Neuronal stem cell (in vitro differentiated cells): ENCODE results near the gene POFUT2.
A peak's percentile ranks its signal among the peaks of the same experiment; 100 is the strongest.

Experiments used
- DNase-seq: peaks from one replicate; pipeline ENCODE4 v3.0.0-alpha.2; 2013; ENCODE audit warnings: low spot score
- H2AFZ ChIP-seq: one replicate; pipeline ENCODE4 v1.6.1; 2013; ENCODE audit warnings: mild to moderate bottlenecking, low read length, inconsistent platforms
- H2AK5ac ChIP-seq: 2 replicates; pipeline ENCODE4 v1.6.1; 2013; ENCODE audit warnings: low read depth, mild to moderate bottlenecking, inconsistent platforms, low read length, moderate library complexity, mixed read lengths
- H2BK120ac ChIP-seq: 2 replicates; pipeline ENCODE4 v1.6.1; 2013; ENCODE audit warnings: low read depth, mild to moderate bottlenecking, inconsistent platforms, low read length, moderate library complexity, mixed read lengths
- H2BK12ac ChIP-seq: one replicate; pipeline ENCODE4 v1.6.1; 2013; ENCODE audit warnings: low read length, inconsistent platforms
- H2BK15ac ChIP-seq: 2 replicates; pipeline ENCODE4 v1.6.1; 2013; ENCODE audit warnings: mild to moderate bottlenecking, low read length, inconsistent platforms, mixed read lengths
- H2BK5ac ChIP-seq: one replicate; pipeline ENCODE4 v1.6.1; 2013; ENCODE audit warnings: inconsistent platforms, mild to moderate bottlenecking, low read length, moderate library complexity
- H3K14ac ChIP-seq: one replicate; pipeline ENCODE4 v1.6.1; 2013; ENCODE audit warnings: low read length, inconsistent platforms
- H3K18ac ChIP-seq: 2 replicates; pipeline ENCODE4 v1.6.1; 2013; ENCODE audit warnings: low read length, inconsistent platforms
- H3K23ac ChIP-seq: 2 replicates; pipeline ENCODE4 v1.6.1; 2013; ENCODE audit warnings: low read depth, mild to moderate bottlenecking, mixed read lengths, low read length, inconsistent platforms; ENCODE audit not compliant: poor library complexity
- H3K27ac ChIP-seq: replicated peaks from 3 replicates; pipeline ENCODE4 v1.5.1; 2013; ENCODE audit warnings: low read length, inconsistent platforms
- H3K27me3 ChIP-seq, 3 experiments: 2 replicates each; pipeline ENCODE4 v1.6.1; 2013; ENCODE audit warnings: low read length in 3 of 3, mild to moderate bottlenecking in 2 of 3, inconsistent platforms in 1 of 3, low read depth in 1 of 3, mixed read lengths in 1 of 3, moderate library complexity in 1 of 3; ENCODE audit not compliant: control insufficient read depth in 3 of 3, insufficient read depth in 3 of 3
- H3K36me3 ChIP-seq, 2 donors: replicated peaks in 1 of 2; 2 replicates each; pipeline ENCODE4 v1.6.1; 2013; ENCODE audit warnings: low read length in 2 of 2; ENCODE audit not compliant: control insufficient read depth in 2 of 2, insufficient read depth in 2 of 2
- H3K4ac ChIP-seq: 2 replicates; pipeline ENCODE4 v1.6.1; 2013; ENCODE audit warnings: inconsistent platforms, mild to moderate bottlenecking, low read length, moderate library complexity
- H3K4me1 ChIP-seq, 2 donors: 1 replicate in 1 of 2; 2 replicates in 1 of 2; pipeline ENCODE4 v1.6.1; 2013; ENCODE audit warnings: low read length in 2 of 2, low read depth in 1 of 2; ENCODE audit not compliant: control insufficient read depth in 2 of 2, insufficient read depth in 1 of 2
- H3K4me2 ChIP-seq: one replicate; pipeline ENCODE4 v1.6.1; 2013; ENCODE audit warnings: mild to moderate bottlenecking, low read length, inconsistent platforms; ENCODE audit not compliant: insufficient read depth, poor library complexity, severe bottlenecking
- H3K4me3 ChIP-seq, 2 donors: 2 replicates each; pipeline ENCODE4 v1.5.1; 2013; ENCODE audit warnings: low read length in 2 of 2, mild to moderate bottlenecking in 2 of 2, inconsistent platforms in 1 of 2, moderate library complexity in 1 of 2
- H3K79me1 ChIP-seq: one replicate; pipeline ENCODE4 v1.6.1; 2013; ENCODE audit warnings: low read depth, mild to moderate bottlenecking, inconsistent platforms, low read length, moderate library complexity
- H3K9ac ChIP-seq: one replicate; pipeline ENCODE4 v1.6.1; 2013; ENCODE audit warnings: mild to moderate bottlenecking, low read depth, low read length, inconsistent platforms; ENCODE audit not compliant: poor library complexity
- H3K9me3 ChIP-seq, 2 donors: replicated peaks in 1 of 2; 2 replicates each; pipeline versions ENCODE3 to v1.6.1; 2013; ENCODE audit warnings: low read length in 2 of 2, mild to moderate bottlenecking in 2 of 2, inconsistent platforms in 1 of 2, low read depth in 1 of 2, mixed read lengths in 1 of 2, moderate library complexity in 1 of 2; ENCODE audit not compliant: control insufficient read depth in 2 of 2, insufficient read depth in 1 of 2
- H4K8ac ChIP-seq: one replicate; pipeline ENCODE4 v1.6.1; 2013; ENCODE audit warnings: low read depth, mild to moderate bottlenecking, inconsistent platforms, low read length, moderate library complexity
- H4K91ac ChIP-seq: one replicate; pipeline ENCODE4 v1.6.1; 2013; ENCODE audit warnings: low read length, low read depth, mild to moderate bottlenecking, inconsistent platforms; ENCODE audit not compliant: poor library complexity
- WGBS, 2 donors: extraction: QIAGEN DNeasy Blood & Tissue Kit; methylation state at CpG; one replicate each; pipeline ENCODE4 v1.1.7; 2013; ENCODE audit warnings: missing lambda C conversion rate in 2 of 2, mixed read lengths in 1 of 2; ENCODE audit not compliant: insufficient read length in 2 of 2, insufficient replicate concordance in 1 of 2; ENCODE audit errors: extremely low coverage in 2 of 2; 5-methylcytosine and 5-hydroxymethylcytosine counted together

Gene POFUT2

GRCh38 chr21:45243603-45244002 lies 44.1 kb downstream of the POFUT2 start:
- no peak for DNase-seq
- H2BK15ac ChIP-seq: no peak overlapping the region
- no peak overlapping the region for H4K91ac ChIP-seq
- no peak overlapping the region for H3K4me2 ChIP-seq
- H3K79me1 ChIP-seq: no peaks in the 10 kb centered on the region
- peaks cover 2 to 17% of the 10 kb centered on the region in 2 donors for H3K9me3 ChIP-seq
- no peak overlapping the region for H2BK12ac ChIP-seq
- H2BK120ac ChIP-seq: no peak overlapping the region
- no peak overlapping the region for H3K23ac ChIP-seq
- H3K9ac ChIP-seq: no peak overlapping the region
- H3K4me1 ChIP-seq: peaks cover 0 to 2% of the 10 kb centered on the region in 2 donors
- H3K18ac ChIP-seq: no peak overlapping the region
- no CpG with 5 or more reads among the region's 3 CpGs for WGBS, 2 donors
- H2AFZ ChIP-seq: no peak overlapping the region
- no peaks in the 10 kb centered on the region for H3K36me3 ChIP-seq
- H3K27me3 ChIP-seq: peaks cover 0 to 4% (median 0%) of the 10 kb centered on the region in 3 experiments
- H3K4ac ChIP-seq: no peak overlapping the region
- no peak overlapping the region for H2BK5ac ChIP-seq
- no peak overlapping the region for H3K14ac ChIP-seq
- no peak overlapping the region for H3K4me3 ChIP-seq
- H3K27ac ChIP-seq: no peak overlapping the region
- H4K8ac ChIP-seq: no peak overlapping the region
- H2AK5ac ChIP-seq: no peak overlapping the region

GRCh38 chr21:45241357-45241756 lies 46.3 kb downstream of the POFUT2 start:
- peak overlapping the region; percentile 47 for H3K14ac ChIP-seq
- H3K4me3 ChIP-seq: no peak overlapping the region
- no peak overlapping the region for H3K9ac ChIP-seq
- H3K4me2 ChIP-seq: no peak overlapping the region
- no CpG with 5 or more reads among the region's 3 CpGs for WGBS, 2 donors
- no peaks in the 10 kb centered on the region for H3K79me1 ChIP-seq
- no peak for DNase-seq
- H2BK5ac ChIP-seq: no peak overlapping the region
- no peak overlapping the region for H2BK15ac ChIP-seq
- no peak overlapping the region for H2BK120ac ChIP-seq
- H3K23ac ChIP-seq: no peak overlapping the region
- H2AK5ac ChIP-seq: no peak overlapping the region
- H4K91ac ChIP-seq: no peak overlapping the region
- H3K4me1 ChIP-seq: no peaks in the 10 kb centered on the region
- no peaks in the 10 kb centered on the region for H3K27me3 ChIP-seq
- H3K18ac ChIP-seq: no peak overlapping the region
- no peak overlapping the region for H4K8ac ChIP-seq
- no peaks in the 10 kb centered on the region for H3K36me3 ChIP-seq
- H3K4ac ChIP-seq: no peak overlapping the region
- no peak overlapping the region for H2AFZ ChIP-seq
- H3K9me3 ChIP-seq: peaks cover 5 to 22% of the 10 kb centered on the region in 2 donors
- H3K27ac ChIP-seq: no peak overlapping the region
- H2BK12ac ChIP-seq: no peak overlapping the region

GRCh38 chr21:45237401-45237800 lies 50.3 kb downstream of the POFUT2 start:
- Histone ChIP-seq H3K4ac (no peak overlapping the region), H3K4me3 (no peak overlapping the region), H2AFZ (no peak overlapping the region), H3K9me3 (peaks cover 3 to 4% of the 10 kb centered on the region in 2 donors), H3K27me3 (peaks cover 0 to 3% (median 0%) of the 10 kb centered on the region in 3 experiments), H2BK15ac (no peak overlapping the region), H4K91ac (no peak overlapping the region), H2BK120ac (no peak overlapping the region), H3K27ac (no peak overlapping the region), H2BK5ac (no peak overlapping the region), H3K9ac (no peak overlapping the region), H3K4me2 (no peak overlapping the region), H2AK5ac (no peak overlapping the region), H3K23ac (no peak overlapping the region), H3K79me1 (no peaks in the 10 kb centered on the region), H2BK12ac (no peak overlapping the region), H3K4me1 (no peaks in the 10 kb centered on the region), H3K14ac (no peak overlapping the region), H3K36me3 (no peaks in the 10 kb centered on the region), H4K8ac (no peak overlapping the region), H3K18ac (no peak overlapping the region)
- no CpG with 5 or more reads among the region's 7 CpGs for WGBS, 2 donors
- no peak for DNase-seq

- Histone ChIP-seq H2BK15ac (no peak overlapping the region), H3K27me3 (peaks cover 0 to 3% (median 0%) of the 10 kb centered on the region in 3 experiments), H3K4ac (no peak overlapping the region), H4K8ac (no peak overlapping the region), H2BK12ac (no peak overlapping the region), H3K27ac (no peak overlapping the region), H3K23ac (no peak overlapping the region), H2BK120ac (no peak overlapping the region), H3K9ac (no peak overlapping the region), H4K91ac (no peak overlapping the region), H2AFZ (no peak overlapping the region), H3K36me3 (no peaks in the 10 kb centered on the region), H3K18ac (no peak overlapping the region), H3K4me2 (no peak overlapping the region), H3K9me3 (peaks cover 3 to 4% of the 10 kb centered on the region in 2 donors), H2BK5ac (peak overlapping the region; percentile 75), H3K79me1 (no peaks in the 10 kb centered on the region), H3K14ac (no peak overlapping the region), H3K4me3 (no peak overlapping the region), H2AK5ac (no peak overlapping the region), H3K4me1 (no peaks in the 10 kb centered on the region)
- no CpG with 5 or more reads among the region's 2 CpGs for WGBS, 2 donors
- no peak for DNase-seq
Observed at GRCh38 chr21:45236481-45236880, 51.2 kb downstream of the POFUT2 start.
